ENCODE data around the gene SNX3. TPM values are rescaled to one million over a fixed set of nuclear protein-coding genes. Genes with fewer than 3 reads are reported as not detected.
A peak's percentile ranks its signal among the peaks of the same experiment; 100 is the strongest.
"Not testable (repeated sequence)": the region's sequence is repeated elsewhere in the genome, so short reads cannot be mapped to it uniquely, and the experiment has no call there.

The SNX3 gene
- total RNA-seq, 6 donors from 2014 or later, result 46.1 to 173 (median 109) TPM

GRCh38 chr6:108277295-108277694 lies 16.5 kb upstream of the SNX3 start:
- H3K27ac ChIP-seq, result no peak overlapping the region
- H3K4me3 ChIP-seq, result no peak overlapping the region
- ATAC-seq (ENCODE audit: low FRiP score in 2 of 2), result no peak
- no peak for DNase-seq
- WGBS, 2 donors, result 93 to 100% methylated on average over 1 of the region's 1 CpG
- H3K9me3 ChIP-seq, result no peaks in the 10 kb centered on the region
- no peaks in the 10 kb centered on the region for H3K4me1 ChIP-seq
- H3K36me3 ChIP-seq, result no peaks in the 10 kb centered on the region
- H3K27me3 ChIP-seq, result no peaks in the 10 kb centered on the region
- TF ChIP-seq EP300 (IDR thresholded peaks at IDR 0.05) (no peak), CTCF (IDR thresholded peaks at IDR 0.05) (no peak), POLR2A (IDR thresholded peaks at IDR 0.05) (no peak), POLR2AphosphoS5 (IDR thresholded peaks at IDR 0.05) (no peak)

GRCh38 chr6:108275976-108276375 lies 15.1 kb upstream of the SNX3 start:
- DNase-seq (no peak), ATAC-seq (ENCODE audit: low FRiP score in 2 of 2) (no peak)
- no peaks in the 10 kb centered on the region for H3K9me3 ChIP-seq
- TF ChIP-seq POLR2AphosphoS5 (IDR thresholded peaks at IDR 0.05) (no peak), EP300 (IDR thresholded peaks at IDR 0.05) (no peak), POLR2A (IDR thresholded peaks at IDR 0.05) (no peak), CTCF (IDR thresholded peaks at IDR 0.05) (no peak)
- no peaks in the 10 kb centered on the region for H3K27me3 ChIP-seq
- no peak overlapping the region for H3K27ac ChIP-seq
- no peak overlapping the region for H3K4me3 ChIP-seq
- no peaks in the 10 kb centered on the region for H3K36me3 ChIP-seq
- WGBS, 2 donors, result 78 to 79% methylated on average over 2 of the region's 2 CpGs
- H3K4me1 ChIP-seq, result no peaks in the 10 kb centered on the region

- Histone ChIP-seq H3K27ac (no peak overlapping the region), H3K9me3 (no peaks in the 10 kb centered on the region), H3K27me3 (no peaks in the 10 kb centered on the region), H3K4me3 (no peak overlapping the region), H3K4me1 (no peaks in the 10 kb centered on the region), H3K36me3 (no peaks in the 10 kb centered on the region)
- TF ChIP-seq POLR2AphosphoS5 (IDR thresholded peaks at IDR 0.05) (no peak), POLR2A (IDR thresholded peaks at IDR 0.05) (no peak), EP300 (IDR thresholded peaks at IDR 0.05) (no peak), CTCF (IDR thresholded peaks at IDR 0.05) (no peak)
- DNase-seq (no peak), ATAC-seq (ENCODE audit: low FRiP score in 2 of 2) (no peak)
- WGBS, 2 donors, result 70 to 80% methylated on average over 2 of the region's 2 CpGs
Measured at GRCh38 chr6:108274546-108274945, 13.7 kb upstream of the SNX3 start.

GRCh38 chr6:108269955-108270354 lies 9.1 kb upstream of the SNX3 start:
- not testable (repeated sequence) for H3K4me3 ChIP-seq; H3K4me1 ChIP-seq; H3K9me3 ChIP-seq; H3K36me3 ChIP-seq; H3K27me3 ChIP-seq; H3K27ac ChIP-seq; ATAC-seq (ENCODE audit: low FRiP score in 2 of 2)
- WGBS, 2 donors, result 100% methylated on average over 2 of the region's 31 CpGs; no CpG with 5 or more reads in 1 of the 2 donors
- peak in 1 of 2 donors; percentile 56 for DNase-seq

- DNase-seq (no peak), ATAC-seq (ENCODE audit: low FRiP score in 2 of 2) (no peak)
- Histone ChIP-seq H3K4me1 (no peaks in the 10 kb centered on the region), H3K27ac (no peak overlapping the region), H3K36me3 (no peaks in the 10 kb centered on the region), H3K27me3 (no peaks in the 10 kb centered on the region), H3K9me3 (no peaks in the 10 kb centered on the region), H3K4me3 (no peak overlapping the region)
- WGBS, 2 donors, result 86 to 95% methylated on average over 3 of the region's 3 CpGs
- no peak for TF ChIP-seq POLR2A (IDR thresholded peaks at IDR 0.05)
- TF ChIP-seq POLR2AphosphoS5 (IDR thresholded peaks at IDR 0.05), result no peak
- TF ChIP-seq EP300 (IDR thresholded peaks at IDR 0.05), result no peak
- TF ChIP-seq CTCF (IDR thresholded peaks at IDR 0.05), result no peak
Measured at GRCh38 chr6:108268845-108269244, 8.0 kb upstream of the SNX3 start.
